GM10266 (cell line): ENCODE data around the gene TIGD1.
"Not testable (repeated sequence)": the region's sequence is repeated elsewhere in the genome, so short reads cannot be mapped to it uniquely, and the experiment has no call there.

Experiments
- DNase-seq: peaks from one replicate; pipeline ENCODE4 v3.0.0; 2012; ENCODE audit errors: extremely low spot score
- CTCF ChIP-seq: IDR thresholded peaks from 2 replicates; pipeline ENCODE4 v1.5.1; 2012; ENCODE audit warnings: mild to moderate bottlenecking, low read depth; ENCODE audit not compliant: control insufficient read depth, insufficient read depth; ENCODE audit errors: missing control alignments

The TIGD1 gene

DNA sequence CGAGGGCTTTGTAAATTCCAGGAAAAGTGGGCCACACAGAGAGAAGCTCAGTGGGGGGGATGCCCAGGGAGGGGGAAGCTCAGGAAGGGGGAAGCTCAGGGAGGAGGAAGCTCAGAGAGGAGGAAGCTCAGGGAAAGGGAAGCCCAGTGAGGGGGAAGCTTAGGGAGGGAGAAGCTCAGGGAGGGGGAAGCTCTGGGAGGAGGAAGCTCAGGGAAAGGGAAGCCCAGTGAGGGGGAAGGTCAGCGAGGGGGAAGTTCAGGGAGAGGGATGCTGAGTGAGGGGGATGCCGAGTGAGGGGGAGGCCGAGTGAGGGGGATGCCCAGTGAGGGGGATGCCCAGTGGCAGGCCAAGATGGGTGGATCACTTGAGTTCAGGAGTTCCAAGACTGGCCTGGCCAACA, 11.7 kb downstream of the TIGD1 start:
- TF ChIP-seq CTCF: no peak
- no peak for DNase-seq

DNA sequence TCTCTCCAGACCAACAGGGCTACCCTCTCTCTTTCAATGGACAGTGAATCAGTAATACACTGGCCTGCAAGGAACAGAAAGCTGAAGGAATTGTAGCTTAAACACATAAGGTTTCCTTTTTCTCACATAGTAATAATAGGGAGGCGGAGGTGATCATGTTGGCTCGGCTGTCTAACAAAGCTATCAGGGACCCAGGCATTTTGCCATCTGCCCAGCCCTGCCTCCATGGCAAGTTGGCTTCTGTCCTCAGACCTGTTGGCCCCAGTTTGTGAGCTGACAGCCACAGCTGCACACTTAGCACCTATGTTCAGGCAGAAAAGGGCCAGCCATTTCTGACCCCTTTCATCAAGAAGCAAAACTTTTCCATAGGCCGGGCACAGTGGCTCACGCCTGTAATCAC, 12.9 kb downstream of the TIGD1 start:
- TF ChIP-seq CTCF: no peak
- DNase-seq: no peak

- no peak for DNase-seq
- TF ChIP-seq CTCF: no peak
These were observed 13.3 kb downstream of the TIGD1 start for GRCh38 chr2:232537079-232537478.

DNA sequence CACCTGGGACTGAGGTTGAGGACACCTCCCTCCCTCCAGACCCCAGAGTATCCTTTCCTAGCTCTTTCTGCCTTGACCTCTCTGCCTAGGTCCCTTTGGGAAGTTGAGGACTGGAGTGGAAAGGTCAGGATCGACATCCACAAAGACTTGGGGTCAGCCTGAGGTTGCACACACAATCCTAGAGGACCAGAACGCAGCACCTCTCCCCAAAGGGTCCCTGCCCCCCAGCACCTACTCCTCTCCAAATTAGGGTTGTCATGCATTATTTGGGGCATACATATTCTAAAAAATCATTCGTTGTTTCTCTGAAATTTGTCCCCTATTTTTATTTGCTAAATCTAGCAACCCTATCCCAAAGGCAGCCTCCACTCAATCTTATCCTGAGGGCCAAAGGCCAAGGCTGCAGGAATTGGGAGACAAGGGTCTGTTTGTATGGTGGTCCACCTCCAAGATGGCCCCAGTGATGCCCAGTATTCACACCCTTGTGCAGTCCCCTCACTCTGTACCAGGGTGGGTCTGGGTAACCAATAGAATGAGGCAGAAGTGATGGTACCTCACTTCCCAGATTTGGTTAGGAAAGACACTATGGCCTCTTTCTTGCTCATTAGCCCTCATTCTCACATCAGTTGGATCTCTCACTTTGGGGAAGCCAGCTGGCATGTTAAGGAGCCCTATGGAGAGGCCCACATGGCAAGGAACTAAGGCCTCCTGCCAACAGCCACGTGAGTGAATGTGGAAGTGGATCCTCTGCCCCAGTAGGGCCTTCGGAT, 14.4 kb downstream of the TIGD1 start:
- TF ChIP-seq CTCF: no peak
- no peak for DNase-seq

DNA sequence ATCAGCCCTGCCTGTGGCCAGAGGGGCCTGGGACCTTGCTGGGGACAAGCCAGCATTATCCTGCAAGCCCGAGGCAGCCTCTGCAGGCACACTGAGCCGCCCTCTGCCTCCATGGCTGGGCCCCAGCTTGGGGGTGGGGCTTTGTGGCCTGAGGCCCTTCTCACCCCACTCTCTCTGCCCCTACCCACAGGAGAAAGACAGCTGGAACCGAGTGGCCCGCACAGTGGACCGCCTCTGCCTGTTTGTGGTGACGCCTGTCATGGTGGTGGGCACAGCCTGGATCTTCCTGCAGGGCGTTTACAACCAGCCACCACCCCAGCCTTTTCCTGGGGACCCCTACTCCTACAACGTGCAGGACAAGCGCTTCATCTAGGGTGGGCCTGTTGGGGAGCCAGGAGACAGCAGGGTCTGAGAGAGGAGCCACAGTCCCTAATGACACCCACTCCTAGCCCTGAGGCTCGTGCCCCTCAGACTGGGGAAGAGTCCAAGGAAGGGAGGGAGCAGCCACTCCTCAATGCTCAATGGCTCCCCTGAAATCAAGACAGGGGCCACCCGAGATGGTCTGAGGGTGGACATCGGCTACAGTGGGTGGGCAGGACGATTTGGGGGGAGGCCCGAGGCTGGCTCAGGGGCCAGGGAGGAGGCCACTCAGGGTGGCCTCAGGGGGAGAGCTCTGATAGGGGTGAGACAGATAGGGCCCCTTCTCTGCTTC, 15.3 kb downstream of the TIGD1 start:
- DNase-seq: no peak
- no peak for TF ChIP-seq CTCF

GRCh38 chr2:232533944-232534710, 16.2 kb downstream of the TIGD1 start:
- no peak for DNase-seq
- no peak for TF ChIP-seq CTCF

DNA sequence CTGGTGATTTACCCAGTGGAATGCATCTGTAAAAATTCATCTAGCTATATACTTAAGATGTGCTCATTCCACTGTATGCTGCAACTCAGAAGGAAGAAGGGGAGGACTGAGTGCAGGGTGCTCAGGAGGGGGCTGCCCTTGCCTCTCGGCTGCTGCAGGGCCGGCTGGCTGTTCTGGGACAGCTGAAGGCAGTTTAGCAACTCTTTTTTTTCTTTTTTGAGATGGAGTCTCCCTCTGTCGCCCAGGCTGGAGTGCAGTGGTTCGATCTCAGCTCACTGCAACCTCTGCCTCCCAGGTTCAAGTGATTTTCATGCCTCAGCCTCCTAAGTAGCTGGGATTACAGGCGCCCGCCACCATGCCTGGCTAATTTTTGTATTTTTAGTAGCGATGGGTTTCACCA, 17.5 kb downstream of the TIGD1 start:
- DNase-seq: not testable (repeated sequence)
